Erythroblast (primary cell): ENCODE measurements around the gene COQ4.

ENCODE experiments used
- GATA1 ChIP-seq: IDR thresholded peaks from 2 replicates; pipeline ENCODE4 v1.6.1; 2011; ENCODE audit warnings: low read depth, mild to moderate bottlenecking, control low read depth, low read length, moderate library complexity
- POLR2A ChIP-seq: IDR thresholded peaks from 2 replicates; pipeline ENCODE4 v1.6.1; 2011; ENCODE audit warnings: mild to moderate bottlenecking, low read length

- TF ChIP-seq POLR2A: no peak
- TF ChIP-seq GATA1: no peak
Observed at GRCh38 chr9:128344931-128345605, 22.4 kb downstream of the COQ4 start.
